Body of pancreas (tissue), 4 donors: ENCODE data around the gene AGAP1. TPM values are rescaled to one million over a fixed set of nuclear protein-coding genes. Genes with fewer than 3 reads are reported as not detected.

ENCODE experiments used
- ATAC-seq: fragments of 150-250 bp; one replicate; pipeline ENCODE4 v1.9.1; 2016
- DNase-seq, 4 donors: peaks; one replicate each; pipeline ENCODE4 v3.0.0-alpha.2; 2019
- H3K27ac ChIP-seq, 4 donors: fragments of 200-600 bp; sonication (generic); 1 replicate in 3 of 4; 2 replicates in 1 of 4; pipeline versions ENCODE4 v1.5.1 to v1.6.1; 2016 to 2019; ENCODE audit warnings: mild to moderate bottlenecking in 1 of 4, mixed read lengths in 1 of 4, moderate library complexity in 1 of 4
- H3K27me3 ChIP-seq, 2 donors: fragments of 200-600 bp; sonication (generic); one replicate each; pipeline ENCODE4 v1.6.0; 2016; ENCODE audit warnings: mild to moderate bottlenecking in 1 of 2
- H3K36me3 ChIP-seq, 2 donors: fragments of 200-600 bp; sonication (generic); replicated peaks in 1 of 2; 2 replicates each; pipeline ENCODE4 v1.5.1; 2016; ENCODE audit warnings: low read depth in 2 of 2; ENCODE audit not compliant: insufficient read depth in 1 of 2
- H3K4me1 ChIP-seq: fragments of 200-600 bp; sonication (generic); one replicate; pipeline ENCODE4 v1.6.0; 2016
- H3K4me3 ChIP-seq, 2 donors: fragments of 200-600 bp; sonication (generic); 1 replicate in 1 of 2; 2 replicates in 1 of 2; pipeline ENCODE4 v1.5.1; 2016 to 2019
- H3K9me3 ChIP-seq, 3 donors: fragments of 200-600 bp; sonication (generic); 1 replicate in 2 of 3; 2 replicates in 1 of 3; pipeline ENCODE4 v1.5.1; 2016
- POLR2A ChIP-seq, 3 donors: fragments of 450-650 bp; IDR thresholded peaks; one replicate each; pipeline ENCODE4 v1.6.1; 2016; ENCODE audit warnings: antibody characterized with exemption in 3 of 3, mild to moderate bottlenecking in 2 of 3
- WGBS, 2 donors: methylation state at CpG; one replicate each; pipeline ENCODE4 v1.1.5; 2017; 5-methylcytosine and 5-hydroxymethylcytosine counted together
- intact Hi-C: fragments of 100-400 bp; cut with DNase I; formaldehyde crosslinking; loops from one replicate; pipeline ENCODE4 v1.15.1; 2023
- total RNA-seq, 2 donors: library from RNA; depleted of rRNA; stranded (reverse); fragments of >200 nt; gene quantifications; one replicate each; pipeline ENCODE4 v1.1.0, GENCODE V29; 2016
- TF ChIP-seq, protein P1 (sequence below), 7 experiments: fragments of 450-650 bp in 4 of 7; fragments of 200-600 bp in 3 of 7; sonication (generic) in 3 of 7; IDR thresholded peaks; one replicate each; pipeline ENCODE4 v1.5.1; 2016 to 2019; ENCODE audit warnings: antibody characterized with exemption in 7 of 7

AGAP1 gene
- total RNA-seq, 2 donors from 2014 or later: 21.3 to 32.6 TPM

DNA sequence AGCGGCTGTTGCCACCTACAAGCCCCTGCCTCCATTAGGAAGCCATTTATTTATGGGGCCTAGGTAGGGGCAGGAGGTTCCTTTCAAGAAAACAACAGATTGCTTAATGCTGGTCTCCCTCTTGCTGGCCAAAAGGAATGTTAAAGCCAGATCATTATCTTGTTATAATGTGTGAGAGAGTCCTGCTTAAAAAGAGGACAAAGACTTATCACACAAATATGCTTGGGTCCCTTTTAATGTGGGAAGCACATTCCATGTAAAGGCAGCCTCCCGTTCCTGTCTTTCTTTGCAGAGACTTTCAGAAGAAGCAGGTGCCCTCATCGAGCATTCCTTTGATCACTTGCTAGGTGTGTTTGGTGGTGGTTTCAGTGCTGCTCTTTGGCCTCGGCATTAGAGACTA lies 76.4 kb downstream of the AGAP1 start:
- no peaks in the 10 kb centered on the region for H3K36me3 ChIP-seq
- no peak for ATAC-seq
- no peak for DNase-seq
- peak overlapping the region in 1 of 4 donors; percentile 29 for H3K27ac ChIP-seq
- no peak overlapping the region for H3K4me3 ChIP-seq
- peaks cover 16% of the 10 kb centered on the region for H3K4me1 ChIP-seq
- peaks cover 0 to 6% (median 0%) of the 10 kb centered on the region in 3 donors for H3K9me3 ChIP-seq
- 53 to 78% methylated on average over 4 of the region's 4 CpGs for WGBS, 2 donors
- intact Hi-C loops: no loop called here
- no peaks in the 10 kb centered on the region for H3K27me3 ChIP-seq
- TF ChIP-seq, protein P1, sequence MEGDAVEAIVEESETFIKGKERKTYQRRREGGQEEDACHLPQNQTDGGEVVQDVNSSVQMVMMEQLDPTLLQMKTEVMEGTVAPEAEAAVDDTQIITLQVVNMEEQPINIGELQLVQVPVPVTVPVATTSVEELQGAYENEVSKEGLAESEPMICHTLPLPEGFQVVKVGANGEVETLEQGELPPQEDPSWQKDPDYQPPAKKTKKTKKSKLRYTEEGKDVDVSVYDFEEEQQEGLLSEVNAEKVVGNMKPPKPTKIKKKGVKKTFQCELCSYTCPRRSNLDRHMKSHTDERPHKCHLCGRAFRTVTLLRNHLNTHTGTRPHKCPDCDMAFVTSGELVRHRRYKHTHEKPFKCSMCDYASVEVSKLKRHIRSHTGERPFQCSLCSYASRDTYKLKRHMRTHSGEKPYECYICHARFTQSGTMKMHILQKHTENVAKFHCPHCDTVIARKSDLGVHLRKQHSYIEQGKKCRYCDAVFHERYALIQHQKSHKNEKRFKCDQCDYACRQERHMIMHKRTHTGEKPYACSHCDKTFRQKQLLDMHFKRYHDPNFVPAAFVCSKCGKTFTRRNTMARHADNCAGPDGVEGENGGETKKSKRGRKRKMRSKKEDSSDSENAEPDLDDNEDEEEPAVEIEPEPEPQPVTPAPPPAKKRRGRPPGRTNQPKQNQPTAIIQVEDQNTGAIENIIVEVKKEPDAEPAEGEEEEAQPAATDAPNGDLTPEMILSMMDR (IDR thresholded peaks at IDR 0.05): no peak
- no peak for TF ChIP-seq POLR2A (IDR thresholded peaks at IDR 0.05)

DNA sequence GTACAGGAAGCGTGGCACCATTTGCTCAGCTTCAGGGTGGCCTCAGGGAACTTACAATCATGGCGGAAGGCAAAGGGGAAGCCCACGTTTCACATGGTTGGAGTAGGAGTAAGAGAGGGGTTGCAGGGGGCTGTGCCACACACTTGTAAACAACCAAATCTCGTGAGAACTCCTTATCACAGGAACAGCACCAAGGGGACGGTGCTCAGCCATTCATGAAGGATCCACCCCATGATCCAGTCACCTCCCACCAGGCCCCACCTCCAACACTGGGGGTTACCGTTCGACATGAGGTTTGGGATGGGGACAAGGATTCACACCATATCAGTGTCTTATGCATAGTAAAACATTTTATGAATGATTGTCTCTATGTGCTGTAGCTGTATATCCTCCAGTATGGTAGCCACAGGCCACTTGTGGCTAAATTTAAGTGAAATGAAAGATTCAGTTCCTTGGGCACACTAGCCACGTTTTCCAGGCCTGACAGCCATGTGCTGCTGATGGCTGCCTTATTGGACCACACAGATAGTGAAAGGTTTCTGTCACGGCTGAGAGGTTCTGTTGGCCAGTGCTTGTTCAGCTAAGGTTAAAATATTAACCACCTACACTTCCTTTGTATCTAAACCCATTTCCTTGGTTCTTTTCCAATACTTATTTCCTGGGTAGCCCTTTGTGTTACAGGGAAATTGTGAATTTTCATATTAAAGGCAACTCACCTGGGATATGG lies 77.3 kb downstream of the AGAP1 start:
- no peak overlapping the region for H3K4me3 ChIP-seq
- no peaks in the 10 kb centered on the region for H3K36me3 ChIP-seq
- ATAC-seq (no peak), DNase-seq (no peak)
- TF ChIP-seq POLR2A (IDR thresholded peaks at IDR 0.05): no peak
- TF ChIP-seq, protein P1 (IDR thresholded peaks at IDR 0.05): no peak
- intact Hi-C loops: no loop called here
- H3K4me1 ChIP-seq: peaks cover 15% of the 10 kb centered on the region
- WGBS, 2 donors: 77% methylated on average over 8 to 9 of the region's 9 CpGs
- H3K27me3 ChIP-seq: no peaks in the 10 kb centered on the region
- H3K27ac ChIP-seq: peak overlapping the region in 2 of 4 donors; percentile 11 to 30
- H3K9me3 ChIP-seq: peaks cover 0 to 6% (median 0%) of the 10 kb centered on the region in 3 donors

DNA sequence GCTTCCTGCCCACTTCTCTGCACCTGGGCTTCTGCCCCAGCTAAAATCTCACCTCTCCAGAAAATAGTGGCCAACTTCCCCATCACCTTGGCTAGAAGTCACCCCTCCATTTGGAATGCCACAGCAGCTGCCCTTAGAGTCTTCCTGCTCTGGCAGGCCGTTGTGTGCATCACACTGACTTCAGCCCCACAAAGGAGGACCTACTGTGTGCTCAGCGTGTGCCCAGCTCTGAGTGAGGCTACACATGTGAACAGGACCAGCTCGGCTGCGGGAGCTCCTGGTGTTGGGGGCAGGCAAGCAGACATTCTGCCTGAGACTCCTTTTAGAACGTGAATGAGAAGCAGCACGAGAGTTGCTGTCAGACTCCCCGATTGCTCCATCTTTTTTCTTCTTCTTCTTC lies 78.7 kb downstream of the AGAP1 start:
- Histone ChIP-seq H3K9me3 (peaks cover 0 to 6% (median 0%) of the 10 kb centered on the region in 3 donors), H3K4me1 (peaks cover 15% of the 10 kb centered on the region), H3K27ac (no peak overlapping the region), H3K36me3 (no peaks in the 10 kb centered on the region), H3K27me3 (no peaks in the 10 kb centered on the region), H3K4me3 (no peak overlapping the region)
- ATAC-seq (no peak), DNase-seq (no peak)
- TF ChIP-seq POLR2A (IDR thresholded peaks at IDR 0.05): no peak
- TF ChIP-seq, protein P1 (IDR thresholded peaks at IDR 0.05): no peak
- 87 to 89% methylated on average over 7 of the region's 7 CpGs for WGBS, 2 donors
- intact Hi-C loops: no loop called here

DNA sequence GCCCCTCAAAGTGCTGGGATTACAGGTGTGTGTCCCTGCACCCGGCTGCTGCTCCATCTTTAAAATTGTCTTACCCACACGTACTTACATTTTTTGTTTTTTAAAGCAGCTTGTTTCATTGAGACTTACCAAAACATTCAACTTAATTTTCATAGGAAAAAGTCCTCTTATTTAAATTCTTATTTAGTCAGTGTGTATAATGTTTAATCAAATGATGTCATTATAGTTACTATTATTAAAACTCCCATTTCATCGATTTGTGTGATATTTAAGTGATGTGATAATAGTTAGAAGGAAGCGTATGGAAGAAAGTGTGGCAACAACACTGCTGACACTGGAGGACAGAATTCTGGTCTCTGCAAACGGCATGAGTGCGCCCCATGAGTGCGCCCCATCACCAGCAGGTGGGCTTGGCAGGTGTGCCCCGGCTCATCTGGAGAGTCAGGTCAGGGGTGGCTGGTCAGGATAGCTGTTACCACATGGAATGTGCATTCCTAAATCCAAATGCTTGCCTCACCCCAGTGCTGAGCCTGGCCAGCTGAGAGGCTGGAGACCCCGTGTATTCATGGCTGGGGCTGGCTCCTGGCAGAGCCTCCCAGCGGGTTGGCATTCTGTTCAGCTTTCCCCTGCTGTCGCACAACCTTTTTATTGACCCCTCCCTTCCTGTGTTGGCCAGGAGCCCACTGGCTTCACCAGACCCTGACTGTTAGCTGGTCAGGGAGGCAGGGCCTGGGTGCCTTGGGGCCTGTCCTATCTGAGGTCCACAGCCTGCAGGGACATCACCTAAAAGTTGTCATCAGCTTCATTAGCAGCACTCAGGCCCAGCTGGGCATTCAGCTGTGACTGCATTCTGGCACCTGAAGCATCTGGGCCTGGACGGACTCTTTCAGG lies 79.7 kb downstream of the AGAP1 start:
- ATAC-seq (no peak), DNase-seq (peak; percentile 23 to 59 (median 48))
- no peaks in the 10 kb centered on the region for H3K36me3 ChIP-seq
- intact Hi-C loops: no loop called here
- no peak overlapping the region for H3K27ac ChIP-seq
- WGBS, 2 donors: 62 to 70% methylated on average over 12 of the region's 12 CpGs
- no peak overlapping the region for H3K4me3 ChIP-seq
- no peak for TF ChIP-seq POLR2A (IDR thresholded peaks at IDR 0.05)
- TF ChIP-seq, protein P1 (IDR thresholded peaks at IDR 0.05): no peak
- H3K9me3 ChIP-seq: peaks cover 0 to 3% (median 0%) of the 10 kb centered on the region in 3 donors
- peaks cover 19% of the 10 kb centered on the region for H3K4me1 ChIP-seq
- no peaks in the 10 kb centered on the region for H3K27me3 ChIP-seq
